OCI-LY1 (cell line): ENCODE results near the gene CALHM1.

Experiments used
- H2AFZ ChIP-seq: fragments of 200-600 bp; sonication (generic), shearing (Covaris generic); 2 replicates; pipeline ENCODE4 v1.6.0; 2014; ENCODE audit warnings: antibody characterized with exemption, mild to moderate bottlenecking, low read length
- H3F3A ChIP-seq: fragments of 200-600 bp; sonication (generic), shearing (Covaris generic); 2 replicates; pipeline ENCODE4 v1.6.0; 2014; ENCODE audit warnings: mild to moderate bottlenecking, antibody characterized with exemption, low read length, moderate library complexity; ENCODE audit not compliant: insufficient read depth
- H3K27ac ChIP-seq: fragments of 200-600 bp; sonication (generic); 2 replicates; pipeline ENCODE4 v1.5.1; 2014; ENCODE audit warnings: low read length, mixed run types, mild to moderate bottlenecking, low read depth; ENCODE audit not compliant: poor library complexity, severe bottlenecking
- H3K27me3 ChIP-seq: fragments of 200-600 bp; sonication (generic); 2 replicates; pipeline ENCODE4 v1.6.0; 2014; ENCODE audit warnings: antibody characterized with exemption, mild to moderate bottlenecking, low read length, moderate library complexity; ENCODE audit not compliant: insufficient read depth
- H3K36me3 ChIP-seq: fragments of 200-600 bp; sonication (generic); 2 replicates; pipeline ENCODE4 v1.6.1; 2014; ENCODE audit warnings: mild to moderate bottlenecking, antibody characterized with exemption, low read length, moderate library complexity, mixed read lengths; ENCODE audit not compliant: insufficient read depth
- H3K4me1 ChIP-seq: fragments of 200-600 bp; sonication (generic); 2 replicates; pipeline ENCODE4 v1.5.1; 2014; ENCODE audit warnings: mild to moderate bottlenecking, low read length, moderate library complexity; ENCODE audit not compliant: insufficient read depth, severe bottlenecking
- H3K4me2 ChIP-seq: fragments of 200-600 bp; sonication (generic), shearing (Covaris generic); 2 replicates; pipeline ENCODE4 v1.6.1; 2014; ENCODE audit warnings: low read length
- H3K4me3 ChIP-seq: fragments of 200-600 bp; sonication (generic); 2 replicates; pipeline ENCODE4 v1.5.1; 2014; ENCODE audit warnings: low read length, low read depth, mild to moderate bottlenecking, mixed read lengths; ENCODE audit not compliant: poor library complexity, severe bottlenecking
- H3K79me2 ChIP-seq: fragments of 200-600 bp; shearing (Covaris generic); 2 replicates; pipeline ENCODE4 v1.6.1; 2016; ENCODE audit warnings: mixed run types, low read length, mixed read lengths; ENCODE audit not compliant: insufficient read depth
- H3K9ac ChIP-seq: fragments of 200-600 bp; sonication (generic), shearing (Covaris generic); 2 replicates; pipeline ENCODE4 v1.6.1; 2014; ENCODE audit warnings: mild to moderate bottlenecking, low read length, mixed read lengths
- H3K9me2 ChIP-seq: fragments of 200-600 bp; sonication (generic), shearing (Covaris generic); 2 replicates; pipeline ENCODE4 v1.6.1; 2014; ENCODE audit warnings: low read depth, mild to moderate bottlenecking, low read length, mixed read lengths
- H3K9me3 ChIP-seq: fragments of 200-600 bp; shearing (Covaris generic); 2 replicates; pipeline ENCODE4 v1.6.1; 2014; ENCODE audit warnings: low read length, mixed read lengths
- H4K20me1 ChIP-seq: fragments of 200-600 bp; sonication (generic), shearing (Covaris generic); 2 replicates; pipeline ENCODE4 v1.6.0; 2016; ENCODE audit warnings: mild to moderate bottlenecking, low read length; ENCODE audit not compliant: insufficient read depth
- EZH2 ChIP-seq: fragments of 200-600 bp; sonication (generic), shearing (Covaris generic); IDR thresholded peaks from 2 replicates; pipeline ENCODE4 v1.8.0; 2017; ENCODE audit warnings: borderline replicate concordance, mixed run types, mild to moderate bottlenecking, antibody characterized with exemption, low read length, moderate library complexity, mixed read lengths
- TF ChIP-seq, protein P1 (sequence below): fragments of 200-600 bp; sonication (generic), shearing (Covaris generic); IDR thresholded peaks from 2 replicates; pipeline ENCODE4 v1.5.1; 2017; ENCODE audit warnings: mild to moderate bottlenecking, antibody characterized with exemption, low read length, moderate library complexity, mixed read lengths

The CALHM1 gene

DNA sequence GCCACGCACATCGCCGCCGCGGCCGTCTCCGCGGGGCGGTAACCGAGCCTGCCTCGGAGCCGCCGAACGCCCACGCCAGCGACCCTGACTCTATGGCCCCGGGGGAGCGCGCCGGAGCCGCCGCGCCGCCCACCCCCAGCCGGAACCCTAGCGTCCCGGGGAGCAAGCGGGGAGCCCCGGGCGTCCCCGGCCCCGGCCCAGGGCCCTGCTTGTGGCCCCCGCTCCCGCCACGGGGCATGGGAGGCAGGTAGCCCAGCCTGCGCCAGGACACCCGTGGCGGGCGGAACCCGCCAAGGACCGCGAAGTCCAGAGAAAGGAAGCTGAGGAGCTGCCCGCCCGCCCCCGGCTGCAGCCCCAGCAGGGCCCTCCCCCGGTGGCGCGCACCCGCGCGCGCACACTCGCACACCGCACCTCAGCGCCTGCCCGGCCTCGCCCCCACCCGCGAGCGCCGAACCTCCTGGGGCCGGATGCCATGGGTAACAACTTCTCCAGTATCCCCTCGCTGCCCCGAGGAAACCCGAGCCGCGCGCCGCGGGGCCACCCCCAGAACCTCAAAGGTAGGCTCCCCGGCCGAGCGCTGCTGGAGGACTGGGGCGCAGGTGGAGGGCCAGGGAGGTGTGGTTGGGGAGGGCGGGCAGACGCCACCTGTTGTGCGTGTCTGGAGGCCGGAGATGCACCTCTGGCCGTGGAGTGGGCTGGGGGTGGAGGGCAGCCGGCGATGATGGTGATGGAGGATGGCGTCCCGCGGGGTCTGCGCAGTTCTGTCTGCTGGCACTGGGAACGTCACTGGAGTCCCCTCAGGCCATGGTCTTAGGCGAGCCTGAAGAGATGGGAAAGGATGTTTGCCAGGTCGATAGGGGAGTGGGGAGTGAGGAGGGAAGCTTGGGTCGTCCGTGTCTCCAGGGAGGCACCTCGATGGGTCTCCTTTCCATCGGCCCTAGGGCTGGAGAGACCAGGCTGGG lies 35.5 kb upstream of the CALHM1 start:
- no peak for TF ChIP-seq EZH2
- TF ChIP-seq, protein P1, sequence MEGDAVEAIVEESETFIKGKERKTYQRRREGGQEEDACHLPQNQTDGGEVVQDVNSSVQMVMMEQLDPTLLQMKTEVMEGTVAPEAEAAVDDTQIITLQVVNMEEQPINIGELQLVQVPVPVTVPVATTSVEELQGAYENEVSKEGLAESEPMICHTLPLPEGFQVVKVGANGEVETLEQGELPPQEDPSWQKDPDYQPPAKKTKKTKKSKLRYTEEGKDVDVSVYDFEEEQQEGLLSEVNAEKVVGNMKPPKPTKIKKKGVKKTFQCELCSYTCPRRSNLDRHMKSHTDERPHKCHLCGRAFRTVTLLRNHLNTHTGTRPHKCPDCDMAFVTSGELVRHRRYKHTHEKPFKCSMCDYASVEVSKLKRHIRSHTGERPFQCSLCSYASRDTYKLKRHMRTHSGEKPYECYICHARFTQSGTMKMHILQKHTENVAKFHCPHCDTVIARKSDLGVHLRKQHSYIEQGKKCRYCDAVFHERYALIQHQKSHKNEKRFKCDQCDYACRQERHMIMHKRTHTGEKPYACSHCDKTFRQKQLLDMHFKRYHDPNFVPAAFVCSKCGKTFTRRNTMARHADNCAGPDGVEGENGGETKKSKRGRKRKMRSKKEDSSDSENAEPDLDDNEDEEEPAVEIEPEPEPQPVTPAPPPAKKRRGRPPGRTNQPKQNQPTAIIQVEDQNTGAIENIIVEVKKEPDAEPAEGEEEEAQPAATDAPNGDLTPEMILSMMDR: no peak
- Histone ChIP-seq H3K27ac (no peak overlapping the region), H2AFZ (no peak overlapping the region), H3F3A (no peaks in the 10 kb centered on the region), H4K20me1 (no peaks in the 10 kb centered on the region), H3K4me3 (peak overlapping the region; percentile 30), H3K9me2 (no peaks in the 10 kb centered on the region), H3K9ac (no peak overlapping the region), H3K4me2 (peak overlapping the region; percentile 7; the same call in 1 of the 2 replicates), H3K36me3 (no peaks in the 10 kb centered on the region), H3K27me3 (peaks cover 7% of the 10 kb centered on the region; the same call in 1 of the 2 replicates), H3K4me1 (peaks cover 8% of the 10 kb centered on the region), H3K79me2 (no peaks in the 10 kb centered on the region), H3K9me3 (no peaks in the 10 kb centered on the region)

GRCh38 chr10:103493362-103493915 lies 34.7 kb upstream of the CALHM1 start, which contains the start of gene NEURL1:
TSS of gene NEURL1 (plus strand) at chr10:103493705. CDS start at chr10:103494388, 683 bp downstream.
- Histone ChIP-seq H3K4me2 (peak within 1 kb of the TSS; percentile 7; the same call in 1 of the 2 replicates), H3K36me3 (no peaks in the 10 kb centered on the region), H3K27ac (no peak within 1 kb of the TSS), H3K27me3 (peaks cover 7% of the 10 kb centered on the region; the same call in 1 of the 2 replicates), H3F3A (no peaks in the 10 kb centered on the region), H4K20me1 (no peaks in the 10 kb centered on the region), H3K9me3 (no peaks in the 10 kb centered on the region), H3K9ac (no peak within 1 kb of the TSS), H2AFZ (no peak within 1 kb of the TSS), H3K4me1 (peaks cover 8% of the 10 kb centered on the region), H3K4me3 (peak within 1 kb of the TSS; percentile 30), H3K79me2 (no peaks in the 10 kb centered on the region), H3K9me2 (no peaks in the 10 kb centered on the region)
- no peak for TF ChIP-seq EZH2
- TF ChIP-seq, protein P1: no peak

DNA sequence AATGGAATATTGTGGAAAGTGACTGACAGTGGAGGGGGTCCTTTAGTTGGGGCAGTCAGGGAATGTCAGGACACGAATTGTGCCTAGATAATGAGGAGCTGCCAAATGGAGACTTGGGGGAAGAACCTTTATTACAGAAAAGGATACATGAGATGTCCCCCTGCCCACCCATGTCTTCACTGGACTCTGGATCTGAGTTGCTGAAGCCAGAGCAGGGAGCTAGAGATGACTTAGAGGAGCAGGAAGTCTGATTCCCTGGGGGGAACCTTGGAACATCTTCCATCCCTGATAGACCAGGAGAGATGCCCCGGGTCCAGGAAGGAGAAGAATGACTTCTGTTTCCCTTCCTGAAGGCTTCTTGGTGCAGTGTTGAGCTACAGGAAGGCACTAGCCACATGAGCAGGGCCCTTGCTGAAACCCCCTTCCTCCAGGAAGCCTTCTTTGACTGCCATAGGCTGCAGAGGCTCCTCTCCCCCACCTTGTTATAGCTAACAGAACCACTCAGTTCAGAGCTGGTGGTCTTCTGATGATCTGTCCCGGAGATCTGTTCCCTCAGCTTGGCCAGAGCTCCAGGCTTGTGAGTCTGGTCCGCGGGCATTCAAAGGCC lies 34.1 kb upstream of the CALHM1 start:
- Histone ChIP-seq H3K4me2 (0 out of 2 replicates have a peak overlapping the region, but pooled peaks have one; percentile 7), H3K27me3 (peaks cover 7% of the 10 kb centered on the region; the same call in 1 of the 2 replicates), H3K9me2 (no peaks in the 10 kb centered on the region), H3K79me2 (no peaks in the 10 kb centered on the region), H3K27ac (no peak overlapping the region), H3F3A (no peaks in the 10 kb centered on the region), H2AFZ (no peak overlapping the region), H3K9ac (no peak overlapping the region), H3K4me3 (no peak overlapping the region), H3K36me3 (no peaks in the 10 kb centered on the region), H3K4me1 (peaks cover 8% of the 10 kb centered on the region), H3K9me3 (no peaks in the 10 kb centered on the region), H4K20me1 (no peaks in the 10 kb centered on the region)
- TF ChIP-seq, protein P1: no peak
- TF ChIP-seq EZH2: no peak
